HEK293 (cell line): ENCODE results near the gene TGDS.

Experiments used
- CTCF ChIA-PET: fragments of 350-600 bp; formaldehyde crosslinking; extraction: SDS; loops from one replicate; lab custom pipeline; 2021; ENCODE audit warnings: antibody characterized with exemption; lab: Yijun Ruan, JAX
- POLR2A ChIA-PET: fragments of 300-600 bp; formaldehyde crosslinking; extraction: SDS; loops from one replicate; lab custom pipeline; 2020; ENCODE audit warnings: antibody characterized with exemption, inconsistent platforms; lab: Yijun Ruan, JAX
- H3K27ac ChIP-seq: fragments of 200-500 bp; sonication (Bioruptor generic); 2 replicates; pipeline ENCODE4 v1.5.1; 2014; ENCODE audit warnings: low read depth, low read length, control low read depth, inconsistent platforms; ENCODE audit errors: extremely low read depth
- H3K36me3 ChIP-seq, 2 experiments: fragments of 200-500 bp in 1 of 2; sonication (Bioruptor generic) in 1 of 2; 1 replicate in 1 of 2; 2 replicates in 1 of 2; pipeline ENCODE4 v1.5.1; 2014 to 2017; ENCODE audit warnings: inconsistent platforms in 2 of 2, low read length in 2 of 2; ENCODE audit not compliant: control insufficient read depth in 2 of 2, insufficient read depth in 1 of 2
- H3K4me1 ChIP-seq: fragments of 200-500 bp; sonication (Bioruptor generic); 2 replicates; pipeline ENCODE4 v1.5.1; 2014; ENCODE audit warnings: mild to moderate bottlenecking, low read length, inconsistent platforms; ENCODE audit not compliant: control insufficient read depth, insufficient read depth
- H3K4me3 ChIP-seq: 2 replicates; pipeline ENCODE4 v1.5.1; 2011; ENCODE audit warnings: low read depth, mild to moderate bottlenecking, control low read depth, low read length, moderate library complexity
- H3K9me3 ChIP-seq: fragments of 200-500 bp; sonication (Bioruptor generic); 2 replicates; pipeline ENCODE4 v1.5.1; 2014; ENCODE audit warnings: low read depth, low read length, inconsistent platforms; ENCODE audit not compliant: control insufficient read depth, insufficient read depth
- GLIS2 ChIP-seq: fragments of 450-650 bp; formaldehyde crosslinking; IDR thresholded peaks from 2 replicates; pipeline ENCODE4 v1.5.1; 2016; ENCODE audit warnings: missing biosample characterization, missing genetic modification characterization
- HOXD13 ChIP-seq: sonication (generic); formaldehyde crosslinking; IDR thresholded peaks from 2 replicates; pipeline ENCODE4 v1.8.0; 2022; ENCODE audit warnings: missing genetic modification reagents, borderline replicate concordance
- REPIN1 ChIP-seq: fragments of 450-650 bp; formaldehyde crosslinking; IDR thresholded peaks from 2 replicates; pipeline ENCODE4 v1.5.1; 2017; ENCODE audit warnings: missing biosample characterization, missing genetic modification characterization, low read depth
- ZBTB10 ChIP-seq: fragments of 450-650 bp; formaldehyde crosslinking; IDR thresholded peaks from 2 replicates; pipeline ENCODE4 v1.5.1; 2016; ENCODE audit warnings: missing biosample characterization, missing genetic modification characterization
- ZBTB11 ChIP-seq: fragments of 450-650 bp; formaldehyde crosslinking; conservative IDR thresholded peaks from 2 replicates; pipeline ENCODE4 v1.5.1; 2016; ENCODE audit warnings: low read depth, missing biosample characterization, missing genetic modification characterization
- ZBTB48 ChIP-seq: fragments of 450-650 bp; formaldehyde crosslinking; IDR thresholded peaks from 2 replicates; pipeline ENCODE4 v1.5.1; 2016; ENCODE audit warnings: missing biosample characterization, missing genetic modification characterization
- ZBTB6 ChIP-seq: fragments of 450-650 bp; formaldehyde crosslinking; IDR thresholded peaks from 2 replicates; pipeline ENCODE4 v1.5.1; 2017; ENCODE audit warnings: missing biosample characterization, missing genetic modification characterization
- ZNF148 ChIP-seq: fragments of 450-650 bp; formaldehyde crosslinking; IDR thresholded peaks from 2 replicates; pipeline ENCODE4 v1.5.0; 2017; ENCODE audit warnings: missing biosample characterization, missing genetic modification characterization, borderline replicate concordance
- ZNF155 ChIP-seq: fragments of 450-650 bp; formaldehyde crosslinking; IDR thresholded peaks from 2 replicates; pipeline ENCODE4 v1.5.1; 2016; ENCODE audit warnings: missing biosample characterization, missing genetic modification characterization
- ZNF2 ChIP-seq: fragments of 450-650 bp; formaldehyde crosslinking; IDR thresholded peaks from 2 replicates; pipeline ENCODE4 v1.5.1; 2016; ENCODE audit warnings: missing biosample characterization, missing genetic modification characterization
- ZNF211 ChIP-seq: fragments of 450-650 bp; formaldehyde crosslinking; IDR thresholded peaks from 2 replicates; pipeline ENCODE4 v1.5.1; 2016; ENCODE audit warnings: low read depth, missing biosample characterization, missing genetic modification characterization
- ZNF26 ChIP-seq: fragments of 450-650 bp; formaldehyde crosslinking; IDR thresholded peaks from 2 replicates; pipeline ENCODE4 v1.5.1; 2016; ENCODE audit warnings: missing biosample characterization, missing genetic modification characterization
- ZNF280D ChIP-seq: fragments of 450-650 bp; formaldehyde crosslinking; IDR thresholded peaks from 2 replicates; pipeline ENCODE4 v1.5.1; 2016; ENCODE audit warnings: missing biosample characterization, missing genetic modification characterization
- ZNF501 ChIP-seq: fragments of 450-650 bp; formaldehyde crosslinking; IDR thresholded peaks from 2 replicates; pipeline ENCODE4 v1.5.1; 2016; ENCODE audit warnings: missing biosample characterization, missing genetic modification characterization
- ZNF623 ChIP-seq: fragments of 450-650 bp; formaldehyde crosslinking; IDR thresholded peaks from 2 replicates; pipeline ENCODE4 v1.5.1; 2016; ENCODE audit warnings: missing biosample characterization, missing genetic modification characterization
- ZNF629 ChIP-seq: fragments of 450-650 bp; formaldehyde crosslinking; IDR thresholded peaks from 2 replicates; pipeline ENCODE4 v1.5.1; 2017; ENCODE audit warnings: missing biosample characterization, missing genetic modification characterization
- ZSCAN4 ChIP-seq: fragments of 450-650 bp; formaldehyde crosslinking; IDR thresholded peaks from 2 replicates; pipeline ENCODE4 v1.5.1; 2017; ENCODE audit warnings: missing biosample characterization, missing genetic modification characterization

TGDS gene

GRCh38 chr13:94630858-94631257 lies 34.9 kb upstream of the TGDS start:
- Histone ChIP-seq H3K27ac (no peak overlapping the region), H3K36me3 (peaks cover 0 to 44% of the 10 kb centered on the region in 2 experiments; a peak in 2 of 3 replicates), H3K4me1 (no peaks in the 10 kb centered on the region), H3K9me3 (no peaks in the 10 kb centered on the region), H3K4me3 (no peak overlapping the region)
- no peak for TF ChIP-seq ZNF629 (tag by site-specific recombination)
- TF ChIP-seq ZBTB10: no peak
- no peak for TF ChIP-seq ZNF2 (tag by site-specific recombination)
- TF ChIP-seq ZNF501 (tag by site-specific recombination): no peak
- TF ChIP-seq HOXD13: no peak
- TF ChIP-seq ZBTB6: no peak
- TF ChIP-seq ZNF155 (tag by site-specific recombination): no peak
- no peak for TF ChIP-seq ZBTB11 (tag by site-specific recombination)
- TF ChIP-seq ZNF26: no peak
- CTCF ChIA-PET: interaction anchor here (0.6 to 2.5 kb wide), 8 partner anchors 11 to 774 kb away, joined by 3 to 10 read pairs (median 4); partner anchors contain the start of gene SOX21
- POLR2A ChIA-PET: no interaction called here

GRCh38 chr13:94623316-94623715 lies 27.4 kb upstream of the TGDS start:
- ChIA-PET CTCF (interaction anchor here (1.4 kb wide), 1 partner anchor 188 kb away, joined by 5 read pairs; no protein-coding TSS in a partner anchor), POLR2A (interaction anchor here (0.6 kb wide), 1 partner anchor 428 kb away, joined by 3 read pairs; no protein-coding TSS in a partner anchor)
- Histone ChIP-seq H3K4me3 (no peak overlapping the region), H3K27ac (no peak overlapping the region), H3K36me3 (peaks cover 3 to 74% of the 10 kb centered on the region in 2 experiments), H3K4me1 (no peaks in the 10 kb centered on the region), H3K9me3 (no peaks in the 10 kb centered on the region)
- no peak for TF ChIP-seq ZSCAN4
- TF ChIP-seq ZNF148: no peak
- TF ChIP-seq ZNF26: no peak
- no peak for TF ChIP-seq REPIN1 (tag by site-specific recombination)
- no peak for TF ChIP-seq ZNF211 (tag by site-specific recombination)
- no peak for TF ChIP-seq ZBTB48
- no peak for TF ChIP-seq GLIS2 (tag by site-specific recombination)
- no peak for TF ChIP-seq ZNF623
- no peak for TF ChIP-seq ZNF280D
